CMK (cell line): ENCODE data around the gene DNAJB1.
"Not testable (repeated sequence)": the region's sequence is repeated elsewhere in the genome, so short reads cannot be mapped to it uniquely, and the experiment has no call there.

ENCODE experiments used
- DNase-seq: peaks from one replicate; pipeline ENCODE4 v3.0.0-alpha.2; 2010; ENCODE audit warnings: low read depth

Gene DNAJB1

GRCh38 chr19:14519860-14520407, 1.7 kb upstream of the DNAJB1 start:
- DNase-seq: no peak

- DNase-seq: no peak
These were observed 1.2 kb upstream of the DNAJB1 start for GRCh38 chr19:14519245-14519859.

GRCh38 chr19:14517446-14517839, 754 bp downstream of the DNAJB1 start:
- DNase-seq: no peak

- DNase-seq: no peak
These were observed 1.3 kb downstream of the DNAJB1 start for GRCh38 chr19:14516746-14517438.

- no peak for DNase-seq
These were observed 2.1 kb downstream of the DNAJB1 start for GRCh38 chr19:14516048-14516534.

GRCh38 chr19:14515501-14516047, 2.6 kb downstream of the DNAJB1 start:
- DNase-seq: no peak

- no peak for DNase-seq
These were observed 3.9 kb downstream of the DNAJB1 start for GRCh38 chr19:14514215-14514863.

- DNase-seq: no peak
These were observed 5.7 kb downstream of the DNAJB1 start for GRCh38 chr19:14512406-14512961.

GRCh38 chr19:14511229-14511593, 7.0 kb downstream of the DNAJB1 start:
- DNase-seq: no peak

GRCh38 chr19:14510311-14511228, 7.6 kb downstream of the DNAJB1 start:
- no peak for DNase-seq

- DNase-seq: no peak
These were observed 10.3 kb downstream of the DNAJB1 start for GRCh38 chr19:14507704-14508542.

GRCh38 chr19:14505488-14506239, 12.5 kb downstream of the DNAJB1 start:
- no peak for DNase-seq

GRCh38 chr19:14504575-14504974, 13.6 kb downstream of the DNAJB1 start:
- not testable (repeated sequence) for DNase-seq

GRCh38 chr19:14503285-14503684, 14.9 kb downstream of the DNAJB1 start:
- no peak for DNase-seq

GRCh38 chr19:14502334-14503092, 15.7 kb downstream of the DNAJB1 start:
- no peak for DNase-seq

GRCh38 chr19:14497228-14497921, 20.8 kb downstream of the DNAJB1 start:
- no peak for DNase-seq

GRCh38 chr19:14496834-14497227, 21.4 kb downstream of the DNAJB1 start:
- DNase-seq: no peak
